ENCODE data around the gene TOGARAM2. TPM values are rescaled to one million over a fixed set of nuclear protein-coding genes. Genes with fewer than 3 reads are reported as not detected.

Gene TOGARAM2
- total RNA-seq, 2 experiments from 2014 or later: 2.7 to 3.3 TPM

- ChIA-PET CTCF (interaction anchor here (0.7 kb wide), 1 partner anchor 43 kb away, joined by 4 read pairs; no protein-coding TSS in a partner anchor), POLR2A (no interaction called here)
- DNase-seq: no peak
- intact Hi-C loops (cut with DNase I, micrococcal nuclease): no loop called here
- Mint-ChIP-seq H3K4me1 (no peaks in the 10 kb centered on the region), H3K4me3 (no peak overlapping the region), H3K27ac (no peak overlapping the region), H3K36me3 (ENCODE audit: low read depth) (no peaks in the 10 kb centered on the region), H3K27me3 (no peaks in the 10 kb centered on the region), H3K9me3 (ENCODE audit: low read depth) (no peaks in the 10 kb centered on the region)
- no peak for ATAC-seq
These were observed 65.2 kb downstream of the TOGARAM2 start for GRCh38 chr2:29046321-29046720.

- no peak for DNase-seq
- intact Hi-C loops (cut with DNase I, micrococcal nuclease): no loop called here
- Mint-ChIP-seq H3K36me3 (ENCODE audit: low read depth) (no peaks in the 10 kb centered on the region), H3K27me3 (no peaks in the 10 kb centered on the region), H3K4me1 (no peaks in the 10 kb centered on the region), H3K9me3 (ENCODE audit: low read depth) (no peaks in the 10 kb centered on the region), H3K27ac (no peak overlapping the region), H3K4me3 (no peak overlapping the region)
- POLR2A ChIA-PET: no interaction called here
- ATAC-seq: no peak
- CTCF ChIA-PET: interaction anchor here (0.6 to 1.0 kb wide), 3 partner anchors 16 to 454 kb away, joined by 3 to 4 read pairs (median 3); no protein-coding TSS in a partner anchor
These were observed 66.2 kb downstream of the TOGARAM2 start for GRCh38 chr2:29047083-29047845.

GRCh38 chr2:29050591-29050990 lies 69.5 kb downstream of the TOGARAM2 start:
- no peak overlapping the region for H3K27ac Mint-ChIP-seq
- intact Hi-C loops (cut with DNase I, micrococcal nuclease): loop anchor here in 1 of 2 experiments (5.0 kb wide), 1 partner anchor 147 kb away; no protein-coding TSS in a partner anchor
- ATAC-seq (no peak), DNase-seq (no peak)
- no peaks in the 10 kb centered on the region for H3K9me3 Mint-ChIP-seq (ENCODE audit: low read depth)
- ChIA-PET POLR2A (no interaction called here), CTCF (no interaction called here)
- H3K36me3 Mint-ChIP-seq (ENCODE audit: low read depth): no peaks in the 10 kb centered on the region
- H3K4me3 Mint-ChIP-seq: no peak overlapping the region
- no peaks in the 10 kb centered on the region for H3K4me1 Mint-ChIP-seq
- H3K27me3 Mint-ChIP-seq: no peaks in the 10 kb centered on the region

- CTCF ChIA-PET: interaction anchor here (0.9 kb wide), 1 partner anchor 11 kb away, joined by 3 read pairs; no protein-coding TSS in a partner anchor
- Mint-ChIP-seq H3K27me3 (no peaks in the 10 kb centered on the region), H3K9me3 (ENCODE audit: low read depth) (no peaks in the 10 kb centered on the region), H3K4me3 (no peak overlapping the region), H3K4me1 (peaks cover 3% of the 10 kb centered on the region), H3K27ac (no peak overlapping the region), H3K36me3 (ENCODE audit: low read depth) (no peaks in the 10 kb centered on the region)
- POLR2A ChIA-PET: no interaction called here
- ATAC-seq (no peak), DNase-seq (no peak)
- intact Hi-C loops (cut with DNase I, micrococcal nuclease): loop anchor here in 1 of 2 experiments (5.0 kb wide), 1 partner anchor 146 kb away; no protein-coding TSS in a partner anchor
These were observed 70.6 kb downstream of the TOGARAM2 start for GRCh38 chr2:29051730-29052129.

- peaks cover 4% of the 10 kb centered on the region for H3K4me1 Mint-ChIP-seq
- H3K9me3 Mint-ChIP-seq (ENCODE audit: low read depth): no peaks in the 10 kb centered on the region
- DNase-seq (no peak), ATAC-seq (no peak)
- POLR2A ChIA-PET: no interaction called here
- no peaks in the 10 kb centered on the region for H3K27me3 Mint-ChIP-seq
- no peak overlapping the region for H3K27ac Mint-ChIP-seq
- CTCF ChIA-PET: interaction anchor here (0.9 kb wide), 1 partner anchor 10 kb away, joined by 3 read pairs; no protein-coding TSS in a partner anchor
- H3K4me3 Mint-ChIP-seq: no peak overlapping the region
- intact Hi-C loops (cut with DNase I, micrococcal nuclease): loop anchor here in 1 of 2 experiments (5.0 kb wide), 1 partner anchor 144 kb away; no protein-coding TSS in a partner anchor
- H3K36me3 Mint-ChIP-seq (ENCODE audit: low read depth): no peaks in the 10 kb centered on the region
These were observed 71.7 kb downstream of the TOGARAM2 start for GRCh38 chr2:29052807-29053206.

- Mint-ChIP-seq H3K9me3 (ENCODE audit: low read depth) (no peaks in the 10 kb centered on the region), H3K4me1 (peaks cover 5% of the 10 kb centered on the region), H3K36me3 (ENCODE audit: low read depth) (no peaks in the 10 kb centered on the region), H3K4me3 (no peak overlapping the region), H3K27ac (no peak overlapping the region), H3K27me3 (no peaks in the 10 kb centered on the region)
- ChIA-PET CTCF (no interaction called here), POLR2A (no interaction called here)
- intact Hi-C loops (cut with DNase I, micrococcal nuclease): loop anchor here in 1 of 2 experiments (5.0 kb wide), 1 partner anchor 144 kb away; no protein-coding TSS in a partner anchor
- ATAC-seq (peak; percentile 83), DNase-seq (peak; percentile 46)
These were observed 72.1 kb downstream of the TOGARAM2 start for GRCh38 chr2:29053223-29053622.

GRCh38 chr2:29053670-29054400 lies 72.7 kb downstream of the TOGARAM2 start:
- Mint-ChIP-seq H3K27me3 (no peaks in the 10 kb centered on the region), H3K4me3 (no peak overlapping the region), H3K27ac (no peak overlapping the region), H3K4me1 (peaks cover 5% of the 10 kb centered on the region), H3K36me3 (ENCODE audit: low read depth) (no peaks in the 10 kb centered on the region), H3K9me3 (ENCODE audit: low read depth) (no peaks in the 10 kb centered on the region)
- CTCF ChIA-PET: interaction anchor here (0.6 kb wide), 1 partner anchor 231 kb away, joined by 3 read pairs; no protein-coding TSS in a partner anchor
- POLR2A ChIA-PET: no interaction called here
- DNase-seq (no peak), ATAC-seq (no peak)
- intact Hi-C loops (cut with DNase I, micrococcal nuclease): loop anchor here in 1 of 2 experiments (5.0 kb wide), 1 partner anchor 143 kb away; no protein-coding TSS in a partner anchor

- Mint-ChIP-seq H3K27me3 (no peaks in the 10 kb centered on the region), H3K9me3 (ENCODE audit: low read depth) (no peaks in the 10 kb centered on the region), H3K4me3 (no peak overlapping the region), H3K4me1 (peaks cover 7% of the 10 kb centered on the region), H3K27ac (no peak overlapping the region), H3K36me3 (ENCODE audit: low read depth) (no peaks in the 10 kb centered on the region)
- DNase-seq (no peak), ATAC-seq (no peak)
- intact Hi-C loops (cut with DNase I, micrococcal nuclease): loop anchor here in 1 of 2 experiments (5.0 kb wide), 1 partner anchor 143 kb away; no protein-coding TSS in a partner anchor
- ChIA-PET POLR2A (no interaction called here), CTCF (interaction anchor here (0.6 kb wide), 1 partner anchor 230 kb away, joined by 3 read pairs; no protein-coding TSS in a partner anchor)
These were observed 73.3 kb downstream of the TOGARAM2 start for GRCh38 chr2:29054430-29054829.

- ATAC-seq (no peak), DNase-seq (no peak)
- Mint-ChIP-seq H3K36me3 (ENCODE audit: low read depth) (no peaks in the 10 kb centered on the region), H3K27ac (no peak overlapping the region), H3K4me1 (peaks cover 19% of the 10 kb centered on the region), H3K27me3 (no peaks in the 10 kb centered on the region), H3K4me3 (no peak overlapping the region), H3K9me3 (ENCODE audit: low read depth) (no peaks in the 10 kb centered on the region)
- ChIA-PET CTCF (interaction anchor here (0.5 to 0.6 kb wide), 3 partner anchors 48 to 119 kb away, joined by 3 to 5 read pairs (median 3); no protein-coding TSS in a partner anchor), POLR2A (interaction anchor here (0.7 kb wide), 1 partner anchor 14 kb away, joined by 3 read pairs; no protein-coding TSS in a partner anchor)
- intact Hi-C loops (cut with DNase I, micrococcal nuclease): loop anchor here in 1 of 2 experiments (5.0 kb wide), 1 partner anchor 77 kb away; no protein-coding TSS in a partner anchor
These were observed 74.5 kb downstream of the TOGARAM2 start for GRCh38 chr2:29055601-29056000.

- no peak for ATAC-seq
- no peaks in the 10 kb centered on the region for H3K27me3 Mint-ChIP-seq
- H3K36me3 Mint-ChIP-seq (ENCODE audit: low read depth): no peaks in the 10 kb centered on the region
- H3K27ac Mint-ChIP-seq: no peak overlapping the region
- H3K4me1 Mint-ChIP-seq: peaks cover 19% of the 10 kb centered on the region
- no peaks in the 10 kb centered on the region for H3K9me3 Mint-ChIP-seq (ENCODE audit: low read depth)
- intact Hi-C loops (cut with DNase I, micrococcal nuclease): loop anchor here in 1 of 2 experiments (5.0 kb wide), 1 partner anchor 76 kb away; no protein-coding TSS in a partner anchor
- ChIA-PET CTCF (no interaction called here), POLR2A (no interaction called here)
- DNase-seq: peak; percentile 34
- no peak overlapping the region for H3K4me3 Mint-ChIP-seq
These were observed 75.4 kb downstream of the TOGARAM2 start for GRCh38 chr2:29056452-29056851.

GRCh38 chr2:29057006-29057405 lies 75.9 kb downstream of the TOGARAM2 start:
- Mint-ChIP-seq H3K27ac (no peak overlapping the region), H3K4me1 (peaks cover 19% of the 10 kb centered on the region), H3K9me3 (ENCODE audit: low read depth) (no peaks in the 10 kb centered on the region), H3K4me3 (no peak overlapping the region), H3K36me3 (ENCODE audit: low read depth) (no peaks in the 10 kb centered on the region), H3K27me3 (no peaks in the 10 kb centered on the region)
- intact Hi-C loops (cut with DNase I, micrococcal nuclease): loop anchor here in 1 of 2 experiments (5.0 kb wide), 1 partner anchor 75 kb away; no protein-coding TSS in a partner anchor
- DNase-seq: no peak
- ATAC-seq: no peak
- ChIA-PET CTCF (no interaction called here), POLR2A (no interaction called here)

Data from activated CD4-positive, alpha-beta T cell treated with anti-CD3 and anti-CD28 coated beads for 36 hours (primary cell).